GM18861 (cell line): ENCODE results near the gene SLC12A9.
"Not testable (repeated sequence)": the region's sequence is repeated elsewhere in the genome, so short reads cannot be mapped to it uniquely, and the experiment has no call there.

Source experiments
- ATAC-seq: cut with Tn5 transposase; IDR thresholded peaks from one replicate; pipeline ENCODE4 v1.9.1; 2021; ENCODE audit not compliant: unreplicated experiment

The SLC12A9 gene

GRCh38 chr7:100894860-100895700, 42.6 kb downstream of the SLC12A9 start:
- no peak for ATAC-seq

- no peak for ATAC-seq
Observed at GRCh38 chr7:100895701-100895955, 43.1 kb downstream of the SLC12A9 start, which contains the start of gene ACHE. Gene ACHE (minus strand): TSS chr7:100895888. CDS start chr7:100894232, 1,656 bp downstream.

- ATAC-seq = no peak
Observed at GRCh38 chr7:100895956-100896731, 43.6 kb downstream of the SLC12A9 start.

- ATAC-seq = no peak
Observed at GRCh38 chr7:100896732-100897608, 44.5 kb downstream of the SLC12A9 start.

- no peak for ATAC-seq
Observed at GRCh38 chr7:100897772-100898454, 45.4 kb downstream of the SLC12A9 start.

- no peak for ATAC-seq
Observed at GRCh38 chr7:100899432-100899831, 46.9 kb downstream of the SLC12A9 start.

GRCh38 chr7:100900978-100901377, 48.5 kb downstream of the SLC12A9 start:
- no peak for ATAC-seq

GRCh38 chr7:100901921-100902332, 49.4 kb downstream of the SLC12A9 start:
- ATAC-seq = no peak

- ATAC-seq = no peak
Observed at GRCh38 chr7:100902638-100903037, 50.1 kb downstream of the SLC12A9 start.

GRCh38 chr7:100908512-100908911, 56.0 kb downstream of the SLC12A9 start:
- ATAC-seq = no peak

GRCh38 chr7:100910443-100910842, 57.9 kb downstream of the SLC12A9 start:
- ATAC-seq = not testable (repeated sequence)

GRCh38 chr7:100911484-100911883, 59.0 kb downstream of the SLC12A9 start:
- ATAC-seq = no peak

GRCh38 chr7:100914208-100914878, 61.8 kb downstream of the SLC12A9 start:
- ATAC-seq = no peak

GRCh38 chr7:100914879-100915447, 62.5 kb downstream of the SLC12A9 start:
- no peak for ATAC-seq
